GM18870 (cell line): ENCODE data around the gene SYT14.

Experiments
- ATAC-seq: cut with Tn5 transposase; IDR thresholded peaks from one replicate; pipeline ENCODE4 v1.9.1; 2021; ENCODE audit warnings: moderate library complexity; ENCODE audit not compliant: unreplicated experiment

The SYT14 gene

GRCh38 chr1:210198840-210199239 is 260.8 kb downstream of the SYT14 start:
- ATAC-seq, result no peak

GRCh38 chr1:210200124-210200736 is 262.2 kb downstream of the SYT14 start:
- no peak for ATAC-seq

- ATAC-seq, result no peak
Observed at GRCh38 chr1:210201681-210202080, 263.7 kb downstream of the SYT14 start.

- ATAC-seq, result no peak
Observed at GRCh38 chr1:210207597-210208450, 269.8 kb downstream of the SYT14 start.

GRCh38 chr1:210213335-210213734 is 275.3 kb downstream of the SYT14 start:
- ATAC-seq, result no peak

GRCh38 chr1:210214573-210215409 is 276.8 kb downstream of the SYT14 start:
- ATAC-seq, result no peak

GRCh38 chr1:210217482-210217881 is 279.5 kb downstream of the SYT14 start:
- no peak for ATAC-seq

- no peak for ATAC-seq
Observed at GRCh38 chr1:210218047-210218446, 280.0 kb downstream of the SYT14 start.
